Measurements from ENCODE around the gene BTBD8. TPM values are rescaled to one million over a fixed set of nuclear protein-coding genes. Genes with fewer than 3 reads are reported as not detected.

BTBD8 gene
- polyA plus RNA-seq, 1 donor from 2014 or later = 38.6 TPM

GRCh38 chr1:92230736-92231135, 150.6 kb downstream of the BTBD8 start:
- Histone ChIP-seq H3K9me2 (ENCODE audit: insufficient read depth, low read length) (no peaks in the 10 kb centered on the region), H3K4me2 (ENCODE audit: low read length) (no peak overlapping the region), H3F3A (ENCODE audit: insufficient read depth, low read length, poor library complexity, severe bottlenecking) (no peaks in the 10 kb centered on the region), H3K9me3 (ENCODE audit: low read length) (no peaks in the 10 kb centered on the region), H3K27me3 (ENCODE audit: insufficient read depth, low read depth, low read length) (no peaks in the 10 kb centered on the region), H3K36me3 (ENCODE audit: insufficient read depth, low read length) (no peaks in the 10 kb centered on the region), H4K20me1 (ENCODE audit: insufficient read depth) (no peaks in the 10 kb centered on the region), H2AFZ (ENCODE audit: low read depth, low read length) (no peak overlapping the region), H3K79me2 (replicated peaks; ENCODE audit: insufficient read depth, low read length) (no peaks in the 10 kb centered on the region), H3K27ac (ENCODE audit: low read length) (no peak overlapping the region), H3K9ac (ENCODE audit: low read length) (no peak overlapping the region), H3K4me3 (ENCODE audit: low read length) (no peak overlapping the region)
- TF ChIP-seq MXI1 (conservative IDR thresholded peaks at IDR 0.05; ENCODE audit: poor library complexity, severe bottlenecking) = no peak
- TF ChIP-seq, protein P1, sequence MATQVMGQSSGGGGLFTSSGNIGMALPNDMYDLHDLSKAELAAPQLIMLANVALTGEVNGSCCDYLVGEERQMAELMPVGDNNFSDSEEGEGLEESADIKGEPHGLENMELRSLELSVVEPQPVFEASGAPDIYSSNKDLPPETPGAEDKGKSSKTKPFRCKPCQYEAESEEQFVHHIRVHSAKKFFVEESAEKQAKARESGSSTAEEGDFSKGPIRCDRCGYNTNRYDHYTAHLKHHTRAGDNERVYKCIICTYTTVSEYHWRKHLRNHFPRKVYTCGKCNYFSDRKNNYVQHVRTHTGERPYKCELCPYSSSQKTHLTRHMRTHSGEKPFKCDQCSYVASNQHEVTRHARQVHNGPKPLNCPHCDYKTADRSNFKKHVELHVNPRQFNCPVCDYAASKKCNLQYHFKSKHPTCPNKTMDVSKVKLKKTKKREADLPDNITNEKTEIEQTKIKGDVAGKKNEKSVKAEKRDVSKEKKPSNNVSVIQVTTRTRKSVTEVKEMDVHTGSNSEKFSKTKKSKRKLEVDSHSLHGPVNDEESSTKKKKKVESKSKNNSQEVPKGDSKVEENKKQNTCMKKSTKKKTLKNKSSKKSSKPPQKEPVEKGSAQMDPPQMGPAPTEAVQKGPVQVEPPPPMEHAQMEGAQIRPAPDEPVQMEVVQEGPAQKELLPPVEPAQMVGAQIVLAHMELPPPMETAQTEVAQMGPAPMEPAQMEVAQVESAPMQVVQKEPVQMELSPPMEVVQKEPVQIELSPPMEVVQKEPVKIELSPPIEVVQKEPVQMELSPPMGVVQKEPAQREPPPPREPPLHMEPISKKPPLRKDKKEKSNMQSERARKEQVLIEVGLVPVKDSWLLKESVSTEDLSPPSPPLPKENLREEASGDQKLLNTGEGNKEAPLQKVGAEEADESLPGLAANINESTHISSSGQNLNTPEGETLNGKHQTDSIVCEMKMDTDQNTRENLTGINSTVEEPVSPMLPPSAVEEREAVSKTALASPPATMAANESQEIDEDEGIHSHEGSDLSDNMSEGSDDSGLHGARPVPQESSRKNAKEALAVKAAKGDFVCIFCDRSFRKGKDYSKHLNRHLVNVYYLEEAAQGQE (IDR thresholded peaks at IDR 0.05; ENCODE audit: borderline replicate concordance) = no peak
- no peak for TF ChIP-seq CTCF (IDR thresholded peaks at IDR 0.05; ENCODE audit: poor library complexity, severe bottlenecking)
- TF ChIP-seq TAF1 (IDR thresholded peaks at IDR 0.05; ENCODE audit: low read depth) = no peak
- no peak for TF ChIP-seq EZH2 (IDR thresholded peaks at IDR 0.05; ENCODE audit: borderline replicate concordance, insufficient read depth, low read length, poor library complexity, severe bottlenecking)
- TF ChIP-seq POLR2AphosphoS5 (IDR thresholded peaks at IDR 0.05) = no peak
- TF ChIP-seq EP300 (conservative IDR thresholded peaks at IDR 0.05; ENCODE audit: poor library complexity, severe bottlenecking) = no peak
- TF ChIP-seq RAD21 (conservative IDR thresholded peaks at IDR 0.05) = no peak
- TF ChIP-seq SMC3 (conservative IDR thresholded peaks at IDR 0.05; ENCODE audit: poor library complexity) = no peak

Other genes starting within 250 kb of the BTBD8 start
- gene TGFBR3, start 194.2 kb upstream of the BTBD8 start, polyA plus RNA-seq = 0.25 and 0.28 TPM in 2 replicates
- gene BRDT, start 130.9 kb upstream of the BTBD8 start, polyA plus RNA-seq = not detected in 2 replicates
- gene EPHX4, start 50.4 kb upstream of the BTBD8 start, polyA plus RNA-seq = 1.2 and 1.9 TPM in 2 replicates
- gene SETSIP, start 4.9 kb upstream of the BTBD8 start, polyA plus RNA-seq = not detected in 2 replicates
- gene C1orf146, start 137.6 kb downstream of the BTBD8 start, polyA plus RNA-seq = not detected in 2 replicates
- 34.2 and 40.2 TPM in 2 replicates for gene GLMN, start 218.6 kb downstream of the BTBD8 start, polyA plus RNA-seq
- gene RPAP2, start 218.7 kb downstream of the BTBD8 start, polyA plus RNA-seq = 9.3 and 13.1 TPM in 2 replicates

All from neural cell (in vitro differentiated cells).